HG03439 (cell line): ENCODE results near the gene OR2AE1.
A peak's percentile ranks its signal among the peaks of the same experiment; 100 is the strongest.
"Not testable (repeated sequence)": the region's sequence is repeated elsewhere in the genome, so short reads cannot be mapped to it uniquely, and the experiment has no call there.

Experiments
- ATAC-seq: cut with Tn5 transposase; IDR thresholded peaks from one replicate; pipeline ENCODE4 v1.9.1; 2021; ENCODE audit warnings: mild to moderate bottlenecking, moderate library complexity; ENCODE audit not compliant: unreplicated experiment

The OR2AE1 gene

GRCh38 chr7:99876933-99877332 is at the start of gene OR2AE1:
Gene OR2AE1, minus strand, starts transcription at chr7:99877033. Its CDS starts 0 bp downstream, at chr7:99877033.
- ATAC-seq = no peak

DNA sequence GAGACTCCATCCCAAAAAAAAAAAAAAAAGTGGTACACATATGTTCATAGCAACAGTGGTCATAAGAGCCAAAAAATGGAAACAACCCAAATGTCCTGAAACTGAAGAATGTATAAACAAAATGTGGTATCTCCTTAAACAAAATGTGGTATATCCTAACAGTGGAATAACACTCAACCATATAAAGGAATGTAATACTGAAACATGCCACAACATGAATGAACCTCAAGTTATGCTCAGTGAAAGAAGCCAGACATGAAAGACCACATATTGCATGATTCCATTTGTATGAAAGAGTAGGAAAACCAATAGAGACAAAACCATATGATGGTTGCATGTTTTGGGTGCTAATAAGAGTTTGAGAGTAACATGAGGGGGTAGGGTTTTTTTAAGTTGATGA is 49.5 kb upstream of the OR2AE1 start:
- ATAC-seq = no peak

DNA sequence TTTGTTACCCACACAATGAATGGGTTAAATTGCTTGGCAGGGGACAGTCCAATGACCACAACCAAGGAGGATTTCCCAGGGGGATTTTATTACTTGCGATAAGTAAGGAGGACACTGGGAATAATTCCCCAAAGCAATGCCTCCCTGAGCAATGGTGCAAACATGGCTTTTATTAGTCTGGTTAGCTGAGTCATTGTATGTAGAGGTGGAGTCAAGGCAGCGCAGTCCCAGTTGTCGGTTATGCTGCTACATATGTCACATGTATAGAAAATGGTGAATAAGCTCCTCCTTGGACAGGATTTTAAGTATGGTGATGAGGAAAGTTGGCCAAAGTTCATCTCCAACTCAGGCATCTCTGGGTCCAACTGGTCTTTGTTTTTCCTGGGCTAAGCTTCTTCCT is 46.4 kb upstream of the OR2AE1 start:
- no peak for ATAC-seq

DNA sequence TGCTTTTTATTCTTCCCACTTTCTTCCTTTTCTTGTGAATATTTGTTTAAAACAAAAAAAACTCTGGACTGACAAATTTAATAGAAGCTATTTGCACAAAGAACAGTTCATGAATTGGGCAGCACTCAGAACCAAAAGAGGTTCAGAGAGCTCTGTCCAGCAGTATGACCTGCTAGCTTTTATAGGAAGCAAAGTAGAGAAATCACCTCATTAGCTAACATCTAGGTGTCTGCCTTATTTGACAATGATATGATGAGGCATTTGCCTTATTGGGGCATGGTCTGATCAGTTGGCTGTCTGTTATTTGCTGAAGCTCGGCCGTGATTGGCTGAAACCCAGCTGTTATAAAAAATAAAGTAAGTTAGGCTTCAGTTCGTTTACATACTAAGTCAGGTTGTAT is 43.3 kb upstream of the OR2AE1 start:
- no peak for ATAC-seq

DNA sequence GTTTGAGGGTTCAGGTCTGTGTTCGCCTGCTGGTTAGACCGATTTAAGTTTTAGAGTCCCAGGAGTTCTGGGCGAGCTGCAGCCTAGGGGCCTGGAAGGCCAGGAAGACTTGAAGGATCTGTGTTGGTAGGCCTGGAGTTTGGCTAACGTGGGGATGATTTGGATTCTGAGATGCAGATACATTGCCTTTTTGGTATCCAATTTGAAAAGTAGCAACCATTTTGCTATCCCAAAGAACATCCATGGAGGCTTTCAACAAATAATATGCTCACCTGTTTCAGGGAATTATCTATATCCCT is 42.9 kb upstream of the OR2AE1 start:
- ATAC-seq = no peak

- peak; percentile 95 for ATAC-seq
These were observed 42.4 kb upstream of the OR2AE1 start, which contains the start of gene TRIM4 for GRCh38 chr7:99918959-99919813. Gene TRIM4, minus strand, starts transcription at chr7:99919530. Its CDS starts 129 bp downstream, at chr7:99919401.

GRCh38 chr7:99910976-99911375 is 34.1 kb upstream of the OR2AE1 start:
- no peak for ATAC-seq

GRCh38 chr7:99901581-99901980 is 24.7 kb upstream of the OR2AE1 start:
- no peak for ATAC-seq

GRCh38 chr7:99899830-99900519 is 23.1 kb upstream of the OR2AE1 start:
- no peak for ATAC-seq

DNA sequence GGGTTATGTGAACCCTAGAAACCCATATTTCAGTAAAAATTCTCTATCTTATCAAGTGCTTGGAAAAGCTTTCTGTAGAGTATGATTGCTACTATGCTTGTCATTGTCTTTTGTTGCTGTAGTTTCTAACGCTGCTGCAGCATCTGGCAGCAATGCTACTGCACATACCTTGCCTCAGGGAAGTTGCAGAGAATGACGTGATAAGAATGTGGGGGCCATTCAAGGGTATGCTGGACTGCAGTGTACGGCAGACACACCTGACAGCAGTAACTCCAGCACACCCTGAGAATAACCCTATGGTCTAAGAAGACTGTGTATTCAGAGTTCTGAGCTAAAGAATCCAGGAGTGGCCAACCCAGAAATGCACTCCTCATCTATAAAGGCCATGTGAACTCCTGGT is 22.0 kb upstream of the OR2AE1 start:
- no peak for ATAC-seq

DNA sequence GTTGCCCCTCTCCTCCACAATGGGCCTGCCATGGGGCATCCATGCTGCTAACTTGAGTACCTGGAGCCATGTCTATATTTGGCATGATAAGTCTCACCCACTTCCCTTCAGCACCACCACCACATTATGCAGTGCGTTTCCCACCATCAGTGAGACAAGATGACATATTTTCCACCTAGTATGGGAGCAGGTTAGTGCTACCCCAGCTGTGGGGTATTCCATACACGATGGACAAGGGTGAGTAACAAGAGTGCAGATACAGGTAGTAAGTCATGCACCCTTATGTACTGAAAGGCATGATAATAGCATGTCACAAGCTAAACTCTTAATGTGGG is 21.2 kb upstream of the OR2AE1 start:
- no peak for ATAC-seq

DNA sequence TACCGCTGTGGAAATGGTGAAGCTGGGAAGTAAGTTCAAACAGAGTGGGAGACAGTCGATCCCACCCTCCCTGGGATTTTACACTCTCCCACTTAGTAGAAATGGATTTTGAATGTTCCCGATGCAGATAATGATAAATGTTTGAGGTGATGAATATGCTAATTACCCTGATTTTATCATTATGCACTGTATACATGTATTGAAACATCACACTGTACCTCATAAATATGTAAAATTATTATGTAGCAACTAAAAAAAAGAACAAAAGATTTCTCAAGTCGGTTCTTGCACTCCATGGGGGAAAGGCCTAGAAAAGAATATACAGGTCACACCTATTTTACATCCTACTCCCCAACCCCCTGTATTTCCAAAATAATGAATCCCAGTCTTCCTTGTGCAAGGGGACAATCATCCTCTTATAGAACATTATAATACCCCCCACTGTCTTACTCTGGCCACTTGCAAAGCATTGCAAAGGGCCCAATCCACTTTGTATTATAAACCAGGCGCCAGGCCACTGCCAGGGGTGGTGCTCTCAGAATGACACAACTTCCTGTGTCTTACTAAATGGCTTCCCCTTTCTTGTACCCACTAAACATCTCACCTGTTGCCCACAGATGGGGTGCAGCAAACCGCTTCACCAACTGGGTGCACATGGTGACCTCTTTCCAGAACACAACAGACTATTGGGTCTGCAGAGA is 20.6 kb upstream of the OR2AE1 start:
- no peak for ATAC-seq

DNA sequence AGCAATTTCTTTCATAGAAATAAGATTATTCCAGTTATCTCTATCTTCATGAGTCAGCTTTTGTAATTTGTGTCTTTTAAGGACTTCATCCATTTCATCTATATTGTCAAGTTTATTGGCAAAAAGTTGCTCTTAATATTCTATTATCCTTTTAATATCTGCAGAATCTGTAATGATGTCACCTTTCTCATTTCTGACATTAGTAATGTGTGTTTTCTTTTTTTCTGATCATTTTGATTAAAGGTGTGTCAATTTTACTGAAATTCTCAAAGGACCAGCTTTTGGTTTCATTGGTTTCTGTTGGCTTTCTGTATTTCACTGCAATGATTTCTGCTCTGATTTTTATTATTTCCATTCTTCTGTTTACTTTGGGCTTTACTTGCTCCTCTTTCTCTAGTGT is 17.9 kb upstream of the OR2AE1 start:
- no peak for ATAC-seq

DNA sequence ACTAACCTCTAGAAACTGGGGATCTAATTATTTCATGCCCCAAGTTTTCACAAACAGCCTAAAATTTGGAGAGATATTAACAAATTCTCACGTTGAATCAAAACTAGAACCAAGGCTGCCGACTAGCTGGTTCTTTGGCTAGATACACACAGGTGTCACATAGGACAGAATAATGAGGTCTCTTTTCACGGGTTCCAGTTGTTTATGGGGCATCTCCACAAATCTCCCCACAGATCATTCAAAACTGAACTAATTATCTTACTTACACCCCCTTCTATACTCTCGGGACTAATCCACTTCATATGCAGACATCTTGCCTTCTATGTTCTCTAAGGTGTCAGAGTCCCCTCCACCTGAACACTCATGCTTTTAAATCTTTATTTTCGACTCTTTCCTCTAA is 16.4 kb upstream of the OR2AE1 start:
- no peak for ATAC-seq

DNA sequence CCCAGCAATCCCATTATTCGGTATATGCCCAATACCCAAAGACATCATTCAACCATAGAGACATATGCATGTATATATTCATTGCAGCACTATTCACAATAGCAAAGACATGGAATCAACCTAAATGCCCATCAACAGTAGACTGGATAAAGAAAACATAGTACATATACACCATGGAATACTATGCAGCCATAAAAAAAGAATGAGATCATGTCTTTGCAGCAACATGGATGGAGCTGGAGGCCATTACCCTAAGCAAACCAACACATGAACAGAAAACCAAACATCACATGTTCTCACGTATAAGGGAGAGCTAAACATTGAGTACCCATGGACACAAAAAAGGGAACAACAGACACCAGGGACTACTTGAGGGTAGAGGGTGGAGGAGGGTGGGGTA is 13.5 kb upstream of the OR2AE1 start:
- ATAC-seq = not testable (repeated sequence)

DNA sequence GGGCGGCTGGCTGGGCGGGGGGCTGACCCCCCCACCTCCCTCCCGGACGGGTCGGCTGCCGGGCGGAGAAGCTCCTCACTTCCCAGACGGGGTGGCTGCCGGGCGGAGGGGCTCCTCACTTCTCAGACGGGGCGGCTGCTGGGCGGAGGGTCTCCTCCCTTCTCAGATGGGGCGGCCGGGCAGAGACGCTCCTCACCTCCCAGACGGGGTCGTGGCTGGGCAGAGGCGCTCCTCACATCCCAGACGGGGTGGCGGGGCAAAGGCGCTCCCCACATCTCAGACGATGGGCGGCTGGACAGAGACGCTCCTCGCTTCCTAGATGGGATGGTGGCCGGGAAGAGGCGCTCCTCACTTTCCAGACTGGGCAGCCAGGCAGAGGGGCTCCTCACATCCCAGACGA is 11.5 kb upstream of the OR2AE1 start:
- not testable (repeated sequence) for ATAC-seq

DNA sequence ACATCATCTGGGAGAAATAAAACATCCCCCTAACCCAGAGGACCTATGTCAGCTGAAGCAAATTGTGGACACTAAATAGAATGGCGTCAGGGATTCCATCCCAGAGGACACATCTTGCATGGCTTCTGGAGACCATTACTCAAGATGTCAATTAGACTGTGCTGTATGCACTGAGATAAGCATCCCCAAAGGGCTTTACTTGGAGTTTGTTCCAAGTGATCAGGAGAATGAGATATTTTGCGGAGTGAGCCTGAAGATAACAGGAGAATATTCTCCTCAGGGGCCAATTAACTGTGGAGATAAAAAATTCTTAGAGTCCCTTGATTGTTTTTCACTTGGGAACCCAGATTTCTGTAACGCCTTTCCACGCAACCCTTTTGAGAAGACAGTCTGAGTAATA is 4.5 kb upstream of the OR2AE1 start:
- ATAC-seq = no peak

DNA sequence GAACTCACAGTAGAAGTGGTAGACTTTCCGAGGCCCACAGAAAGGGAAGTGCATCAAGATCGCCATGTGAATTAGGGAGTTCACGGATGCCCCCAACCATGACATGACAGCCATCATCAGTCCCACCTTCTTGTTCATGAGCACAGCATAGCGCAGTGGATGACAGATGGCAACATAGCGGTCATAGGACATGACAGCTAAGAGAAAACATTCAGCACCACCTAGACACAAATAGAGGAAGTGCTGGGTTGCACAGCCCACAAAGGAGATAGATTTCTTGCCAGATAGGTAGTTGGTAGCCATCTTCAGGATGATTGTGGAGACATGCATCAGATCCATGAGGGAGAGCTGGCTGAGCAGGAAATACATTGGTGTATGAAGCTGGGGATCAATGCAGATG is 342 bp downstream of the OR2AE1 start:
- ATAC-seq = no peak

DNA sequence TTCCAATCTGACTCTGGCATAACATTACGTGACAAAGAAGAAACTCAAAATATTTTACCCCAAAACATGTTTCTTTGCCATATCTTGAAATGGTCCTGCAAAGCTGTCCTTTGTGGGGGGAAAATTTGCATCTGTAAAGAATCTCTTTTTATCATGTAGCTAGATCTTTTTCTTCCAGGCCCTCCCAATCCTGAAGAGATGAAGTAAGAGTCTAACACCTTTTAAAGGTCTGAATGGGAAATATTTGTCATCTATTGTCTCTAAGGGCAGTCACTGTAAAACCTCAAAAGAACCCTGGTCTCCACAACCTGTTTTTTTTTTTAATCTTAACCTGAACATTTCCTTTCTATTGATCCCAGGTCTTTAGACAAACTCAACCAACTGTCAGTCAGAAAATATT is 8.6 kb downstream of the OR2AE1 start:
- no peak for ATAC-seq

GRCh38 chr7:99867477-99867876 is 9.4 kb downstream of the OR2AE1 start:
- not testable (repeated sequence) for ATAC-seq

DNA sequence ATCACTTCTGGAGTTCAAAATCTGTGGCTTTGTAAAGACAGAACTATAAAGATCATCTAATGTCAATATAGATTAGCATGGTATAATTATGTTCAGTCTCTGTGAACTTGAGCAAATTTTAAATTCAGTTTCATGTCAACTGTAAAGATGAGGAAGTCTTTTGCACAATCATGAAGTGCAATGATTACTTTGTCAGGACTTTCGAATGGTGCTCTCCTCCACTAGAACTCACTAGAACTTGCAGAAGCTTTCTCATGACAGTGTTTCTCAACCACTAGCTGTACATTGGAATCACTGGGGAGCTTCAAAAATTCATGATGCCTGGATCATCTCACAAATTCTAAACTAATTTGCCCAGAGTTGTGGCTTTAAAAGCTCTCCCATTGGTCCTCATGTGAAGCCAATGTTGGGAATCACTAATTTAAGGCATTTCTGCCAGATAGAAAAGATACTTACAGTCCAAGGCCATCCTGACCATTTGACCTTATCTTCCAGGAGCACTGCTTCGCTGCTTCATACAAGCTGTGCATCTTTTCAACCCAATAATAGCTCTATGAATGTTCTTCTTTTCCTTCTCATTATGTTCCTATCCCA is 12.9 kb downstream of the OR2AE1 start:
- ATAC-seq = no peak
